SK-N-SH (cell line): ENCODE data around the gene CRABP1.

Experiments
- EZH2phosphoT487 ChIP-seq: fragments of 200-600 bp; sonication (generic); IDR thresholded peaks from 2 replicates; pipeline ENCODE4 v1.6.1; 2017; ENCODE audit warnings: low read depth, mixed run types, mild to moderate bottlenecking, antibody characterized with exemption, moderate library complexity, borderline replicate concordance
- FOXM1 ChIP-seq: IDR thresholded peaks from 2 replicates; pipeline ENCODE4 v1.4.0; 2012; ENCODE audit warnings: low read depth, mild to moderate bottlenecking
- GABPA ChIP-seq: IDR thresholded peaks from 2 replicates; pipeline ENCODE4 v1.4.0; 2012; ENCODE audit warnings: low read depth, mild to moderate bottlenecking
- MEF2A ChIP-seq: IDR thresholded peaks from 2 replicates; pipeline ENCODE4 v1.4.0; 2012; ENCODE audit warnings: low read depth, borderline replicate concordance
- MXI1 ChIP-seq: IDR thresholded peaks from 2 replicates; pipeline ENCODE4 v1.6.1; 2012; ENCODE audit warnings: mild to moderate bottlenecking, low read depth, low read length, improper control_type of control experiment
- POLR2AphosphoS5 ChIP-seq: IDR thresholded peaks from 2 replicates; pipeline ENCODE4 v1.6.1; 2012; ENCODE audit warnings: low read depth, low read length
- RXRA ChIP-seq: IDR thresholded peaks from 2 replicates; pipeline ENCODE4 v1.4.0; 2012; ENCODE audit warnings: low read depth, mild to moderate bottlenecking, borderline replicate concordance
- SIN3A ChIP-seq: IDR thresholded peaks from 2 replicates; pipeline ENCODE4 v1.6.1; 2012; ENCODE audit warnings: low read depth, mild to moderate bottlenecking, low read length, moderate library complexity, borderline replicate concordance
- SMC3 ChIP-seq: IDR thresholded peaks from 2 replicates; pipeline ENCODE4 v1.6.1; 2012; ENCODE audit warnings: low read depth, low read length, improper control_type of control experiment
- TF ChIP-seq, protein P1 (sequence below): fragments of 200-600 bp; sonication (generic); IDR thresholded peaks from 2 replicates; pipeline ENCODE4 v1.6.1; 2017; ENCODE audit warnings: antibody characterized with exemption, mild to moderate bottlenecking, moderate library complexity
- TF ChIP-seq, protein P2 (sequence below): IDR thresholded peaks from 2 replicates; pipeline ENCODE4 v1.6.1; 2012; ENCODE audit warnings: mild to moderate bottlenecking, low read depth, low read length, moderate library complexity
- TF ChIP-seq, protein P3 (sequence below): IDR thresholded peaks from 2 replicates; pipeline ENCODE4 v1.4.0; 2012; ENCODE audit warnings: low read depth, borderline replicate concordance
- TF ChIP-seq, protein P4 (sequence below): fragments of 150-350 bp; IDR thresholded peaks from 2 replicates; pipeline ENCODE4 v1.6.1; 2017; ENCODE audit warnings: antibody characterized with exemption, low read length, low read depth, borderline replicate concordance

DNA sequence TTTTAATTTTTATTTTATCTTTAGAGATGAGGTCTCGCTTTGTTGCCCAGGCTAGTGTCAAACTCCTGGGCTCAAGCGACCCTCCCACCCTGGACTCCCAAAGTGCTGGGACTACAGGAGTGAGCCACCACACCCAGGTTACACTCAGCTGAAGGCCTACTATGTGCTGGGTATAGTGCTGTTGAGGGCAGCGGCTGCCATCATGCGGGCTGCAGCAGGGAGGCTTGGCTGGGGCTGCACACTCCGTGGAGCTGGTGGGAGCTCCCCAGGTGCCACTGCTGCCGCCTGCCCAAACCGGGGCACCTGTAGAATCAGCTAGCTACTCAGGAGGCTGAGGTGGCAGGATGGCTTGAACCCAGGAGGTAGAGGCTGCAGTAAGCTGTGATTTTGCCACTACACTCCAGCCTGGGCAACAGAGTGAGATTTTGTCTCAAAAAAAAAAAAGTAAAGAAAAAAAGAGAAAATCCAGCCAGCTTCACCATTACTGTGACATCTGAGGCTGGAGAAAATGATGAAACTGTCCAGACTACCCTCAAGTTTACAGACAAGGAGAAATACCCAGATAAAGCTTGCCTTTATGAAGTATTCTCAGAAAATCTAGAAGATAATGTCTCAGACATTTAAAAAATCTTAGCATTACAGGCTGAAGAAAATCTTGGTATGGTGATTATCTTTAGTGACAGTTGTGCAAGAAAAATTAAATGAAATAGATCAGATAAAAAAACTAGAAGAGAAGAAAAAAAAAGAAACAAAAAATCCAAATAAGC is 42.1 kb downstream of the CRABP1 start:
- TF ChIP-seq, protein P1, sequence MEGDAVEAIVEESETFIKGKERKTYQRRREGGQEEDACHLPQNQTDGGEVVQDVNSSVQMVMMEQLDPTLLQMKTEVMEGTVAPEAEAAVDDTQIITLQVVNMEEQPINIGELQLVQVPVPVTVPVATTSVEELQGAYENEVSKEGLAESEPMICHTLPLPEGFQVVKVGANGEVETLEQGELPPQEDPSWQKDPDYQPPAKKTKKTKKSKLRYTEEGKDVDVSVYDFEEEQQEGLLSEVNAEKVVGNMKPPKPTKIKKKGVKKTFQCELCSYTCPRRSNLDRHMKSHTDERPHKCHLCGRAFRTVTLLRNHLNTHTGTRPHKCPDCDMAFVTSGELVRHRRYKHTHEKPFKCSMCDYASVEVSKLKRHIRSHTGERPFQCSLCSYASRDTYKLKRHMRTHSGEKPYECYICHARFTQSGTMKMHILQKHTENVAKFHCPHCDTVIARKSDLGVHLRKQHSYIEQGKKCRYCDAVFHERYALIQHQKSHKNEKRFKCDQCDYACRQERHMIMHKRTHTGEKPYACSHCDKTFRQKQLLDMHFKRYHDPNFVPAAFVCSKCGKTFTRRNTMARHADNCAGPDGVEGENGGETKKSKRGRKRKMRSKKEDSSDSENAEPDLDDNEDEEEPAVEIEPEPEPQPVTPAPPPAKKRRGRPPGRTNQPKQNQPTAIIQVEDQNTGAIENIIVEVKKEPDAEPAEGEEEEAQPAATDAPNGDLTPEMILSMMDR = no peak
- TF ChIP-seq GABPA (no peak), FOXM1 (no peak), POLR2AphosphoS5 (no peak), MEF2A (no peak), SIN3A (no peak), RXRA (no peak), EZH2phosphoT487 (no peak), SMC3 (no peak), MXI1 (no peak)
- TF ChIP-seq, protein P2, sequence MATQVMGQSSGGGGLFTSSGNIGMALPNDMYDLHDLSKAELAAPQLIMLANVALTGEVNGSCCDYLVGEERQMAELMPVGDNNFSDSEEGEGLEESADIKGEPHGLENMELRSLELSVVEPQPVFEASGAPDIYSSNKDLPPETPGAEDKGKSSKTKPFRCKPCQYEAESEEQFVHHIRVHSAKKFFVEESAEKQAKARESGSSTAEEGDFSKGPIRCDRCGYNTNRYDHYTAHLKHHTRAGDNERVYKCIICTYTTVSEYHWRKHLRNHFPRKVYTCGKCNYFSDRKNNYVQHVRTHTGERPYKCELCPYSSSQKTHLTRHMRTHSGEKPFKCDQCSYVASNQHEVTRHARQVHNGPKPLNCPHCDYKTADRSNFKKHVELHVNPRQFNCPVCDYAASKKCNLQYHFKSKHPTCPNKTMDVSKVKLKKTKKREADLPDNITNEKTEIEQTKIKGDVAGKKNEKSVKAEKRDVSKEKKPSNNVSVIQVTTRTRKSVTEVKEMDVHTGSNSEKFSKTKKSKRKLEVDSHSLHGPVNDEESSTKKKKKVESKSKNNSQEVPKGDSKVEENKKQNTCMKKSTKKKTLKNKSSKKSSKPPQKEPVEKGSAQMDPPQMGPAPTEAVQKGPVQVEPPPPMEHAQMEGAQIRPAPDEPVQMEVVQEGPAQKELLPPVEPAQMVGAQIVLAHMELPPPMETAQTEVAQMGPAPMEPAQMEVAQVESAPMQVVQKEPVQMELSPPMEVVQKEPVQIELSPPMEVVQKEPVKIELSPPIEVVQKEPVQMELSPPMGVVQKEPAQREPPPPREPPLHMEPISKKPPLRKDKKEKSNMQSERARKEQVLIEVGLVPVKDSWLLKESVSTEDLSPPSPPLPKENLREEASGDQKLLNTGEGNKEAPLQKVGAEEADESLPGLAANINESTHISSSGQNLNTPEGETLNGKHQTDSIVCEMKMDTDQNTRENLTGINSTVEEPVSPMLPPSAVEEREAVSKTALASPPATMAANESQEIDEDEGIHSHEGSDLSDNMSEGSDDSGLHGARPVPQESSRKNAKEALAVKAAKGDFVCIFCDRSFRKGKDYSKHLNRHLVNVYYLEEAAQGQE = no peak
- TF ChIP-seq, protein P3, sequence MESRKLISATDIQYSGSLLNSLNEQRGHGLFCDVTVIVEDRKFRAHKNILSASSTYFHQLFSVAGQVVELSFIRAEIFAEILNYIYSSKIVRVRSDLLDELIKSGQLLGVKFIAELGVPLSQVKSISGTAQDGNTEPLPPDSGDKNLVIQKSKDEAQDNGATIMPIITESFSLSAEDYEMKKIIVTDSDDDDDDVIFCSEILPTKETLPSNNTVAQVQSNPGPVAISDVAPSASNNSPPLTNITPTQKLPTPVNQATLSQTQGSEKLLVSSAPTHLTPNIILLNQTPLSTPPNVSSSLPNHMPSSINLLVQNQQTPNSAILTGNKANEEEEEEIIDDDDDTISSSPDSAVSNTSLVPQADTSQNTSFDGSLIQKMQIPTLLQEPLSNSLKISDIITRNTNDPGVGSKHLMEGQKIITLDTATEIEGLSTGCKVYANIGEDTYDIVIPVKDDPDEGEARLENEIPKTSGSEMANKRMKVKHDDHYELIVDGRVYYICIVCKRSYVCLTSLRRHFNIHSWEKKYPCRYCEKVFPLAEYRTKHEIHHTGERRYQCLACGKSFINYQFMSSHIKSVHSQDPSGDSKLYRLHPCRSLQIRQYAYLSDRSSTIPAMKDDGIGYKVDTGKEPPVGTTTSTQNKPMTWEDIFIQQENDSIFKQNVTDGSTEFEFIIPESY = no peak
- TF ChIP-seq, protein P4, sequence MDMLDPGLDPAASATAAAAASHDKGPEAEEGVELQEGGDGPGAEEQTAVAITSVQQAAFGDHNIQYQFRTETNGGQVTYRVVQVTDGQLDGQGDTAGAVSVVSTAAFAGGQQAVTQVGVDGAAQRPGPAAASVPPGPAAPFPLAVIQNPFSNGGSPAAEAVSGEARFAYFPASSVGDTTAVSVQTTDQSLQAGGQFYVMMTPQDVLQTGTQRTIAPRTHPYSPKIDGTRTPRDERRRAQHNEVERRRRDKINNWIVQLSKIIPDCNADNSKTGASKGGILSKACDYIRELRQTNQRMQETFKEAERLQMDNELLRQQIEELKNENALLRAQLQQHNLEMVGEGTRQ = no peak
